ENCODE measurements around the gene C12orf75. TPM values are rescaled to one million over a fixed set of nuclear protein-coding genes. Genes with fewer than 3 reads are reported as not detected.

The C12orf75 gene
- total and polyA plus RNA-seq, 2 donors (not counting 3 experiments of a cell fraction or from before 2014, with no cell fraction given) = 23.6 to 60.7 TPM

DNA sequence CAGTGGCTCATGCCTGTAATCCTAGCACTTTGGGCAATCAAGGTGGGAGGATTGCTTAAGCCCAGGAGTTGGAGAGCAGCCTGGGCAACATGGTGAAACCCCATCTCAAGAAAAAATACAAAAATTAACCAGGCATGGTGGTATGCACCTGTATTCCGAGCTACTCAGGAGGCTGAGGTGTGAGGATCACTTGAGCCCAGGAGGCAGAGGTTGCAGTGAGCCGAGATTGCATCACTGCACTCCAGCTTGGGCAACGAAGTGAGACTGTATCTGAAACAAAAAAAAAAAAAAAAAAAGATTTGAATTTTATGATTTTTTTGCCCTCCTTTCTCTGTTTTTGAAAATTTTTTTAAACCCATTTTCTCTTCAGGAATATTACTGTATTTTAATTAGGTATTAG lies 17.7 kb downstream of the C12orf75 start:
- DNase-seq (ENCODE audit: low read depth, low spot score) (no peak), FAIRE-seq (no peak)
- H3K79me2 ChIP-seq (ENCODE audit: control insufficient read depth, insufficient read depth, low read length) = peaks cover 17% of the 10 kb centered on the region
- BruUV-seq (replicated peaks) = no TSS peak
- POLR2A ChIA-PET = no interaction called here
- no peaks in the 10 kb centered on the region for H3K9me1 ChIP-seq (replicated peaks; ENCODE audit: control insufficient read depth, extremely low read depth, insufficient read depth, low read length)
- H3K4me3 ChIP-seq (replicated peaks in 1 of 3; ENCODE audit: insufficient read depth in 1 of 3, low read depth in 1 of 3, low read length in 3 of 3) = no peak overlapping the region
- dilution Hi-C loops (cut with MboI; ENCODE audit: extremely low pct_ligation_motif_present, low sequenced_read_pairs) = no loop called here
- no peaks in the 10 kb centered on the region for H4K20me1 ChIP-seq (replicated peaks; ENCODE audit: control insufficient read depth, extremely low read depth, insufficient read depth, low read length)
- H3K27me3 ChIP-seq (ENCODE audit: control insufficient read depth in 2 of 2, insufficient read depth in 2 of 2, low read length in 2 of 2) = no peaks in the 10 kb centered on the region
- no peak overlapping the region for H2AFZ ChIP-seq (ENCODE audit: low read depth, low read length)
- H3K4me1 ChIP-seq (ENCODE audit: control insufficient read depth, extremely low read depth, insufficient read depth, low read length) = peaks cover 7% of the 10 kb centered on the region
- CTCF ChIA-PET = interaction anchor here (0.9 to 1.1 kb wide), 2 partner anchors 12 to 17 kb away, joined by 3 to 4 read pairs; no protein-coding TSS in a partner anchor
- intact Hi-C loops (cut with micrococcal nuclease) = no loop called here
- TF ChIP-seq, protein P1, sequence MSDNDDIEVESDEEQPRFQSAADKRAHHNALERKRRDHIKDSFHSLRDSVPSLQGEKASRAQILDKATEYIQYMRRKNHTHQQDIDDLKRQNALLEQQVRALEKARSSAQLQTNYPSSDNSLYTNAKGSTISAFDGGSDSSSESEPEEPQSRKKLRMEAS (IDR thresholded peaks at IDR 0.05; ENCODE audit: insufficient read depth, insufficient read length) = no peak
- TF ChIP-seq JUN (IDR thresholded peaks at IDR 0.05; ENCODE audit: borderline replicate concordance, insufficient read depth, insufficient read length, low read depth) (no peak), MYC (IDR thresholded peaks at IDR 0.05; ENCODE audit: low read depth, low read length) (no peak), EZH2 (IDR thresholded peaks at IDR 0.05; ENCODE audit: borderline replicate concordance, low read depth, low read length, severe bottlenecking) (no peak), GATA2 (IDR thresholded peaks at IDR 0.05; ENCODE audit: insufficient read depth, insufficient read length, low read depth, low read length) (no peak), FOS (IDR thresholded peaks at IDR 0.05; ENCODE audit: borderline replicate concordance, insufficient read depth, low read length) (no peak), POLR2A (IDR thresholded peaks at IDR 0.05; ENCODE audit: low read depth, low read length) (no peak), POLR2AphosphoS5 (IDR thresholded peaks at IDR 0.05; ENCODE audit: insufficient read depth, low read depth, low read length) (no peak)
- TF ChIP-seq, protein P2, sequence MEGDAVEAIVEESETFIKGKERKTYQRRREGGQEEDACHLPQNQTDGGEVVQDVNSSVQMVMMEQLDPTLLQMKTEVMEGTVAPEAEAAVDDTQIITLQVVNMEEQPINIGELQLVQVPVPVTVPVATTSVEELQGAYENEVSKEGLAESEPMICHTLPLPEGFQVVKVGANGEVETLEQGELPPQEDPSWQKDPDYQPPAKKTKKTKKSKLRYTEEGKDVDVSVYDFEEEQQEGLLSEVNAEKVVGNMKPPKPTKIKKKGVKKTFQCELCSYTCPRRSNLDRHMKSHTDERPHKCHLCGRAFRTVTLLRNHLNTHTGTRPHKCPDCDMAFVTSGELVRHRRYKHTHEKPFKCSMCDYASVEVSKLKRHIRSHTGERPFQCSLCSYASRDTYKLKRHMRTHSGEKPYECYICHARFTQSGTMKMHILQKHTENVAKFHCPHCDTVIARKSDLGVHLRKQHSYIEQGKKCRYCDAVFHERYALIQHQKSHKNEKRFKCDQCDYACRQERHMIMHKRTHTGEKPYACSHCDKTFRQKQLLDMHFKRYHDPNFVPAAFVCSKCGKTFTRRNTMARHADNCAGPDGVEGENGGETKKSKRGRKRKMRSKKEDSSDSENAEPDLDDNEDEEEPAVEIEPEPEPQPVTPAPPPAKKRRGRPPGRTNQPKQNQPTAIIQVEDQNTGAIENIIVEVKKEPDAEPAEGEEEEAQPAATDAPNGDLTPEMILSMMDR (IDR thresholded peaks at IDR 0.05; ENCODE audit: extremely low read depth in 1 of 2, insufficient read depth in 1 of 2, low read depth in 1 of 2, low read length in 2 of 2) = no peak
- no peak overlapping the region for H3K9ac ChIP-seq (replicated peaks; ENCODE audit: extremely low read depth, insufficient read depth, low read length)
- no peak overlapping the region for H3K4me2 ChIP-seq (ENCODE audit: insufficient read depth, low read length)
- peaks cover 0 to 3% of the 10 kb centered on the region in 2 experiments for H3K36me3 ChIP-seq (ENCODE audit: control insufficient read depth in 2 of 2, extremely low read depth in 1 of 2, insufficient read depth in 2 of 2, low read length in 2 of 2)
- no peaks in the 10 kb centered on the region for H3K9me3 ChIP-seq (replicated peaks; ENCODE audit: control insufficient read depth, insufficient read depth, low read length)
- no peak overlapping the region for H3K27ac ChIP-seq (ENCODE audit: insufficient read depth, low read depth, low read length)
